GM19351 (cell line): ENCODE measurements around the gene ATG7.
"Not testable (repeated sequence)": the region's sequence is repeated elsewhere in the genome, so short reads cannot be mapped to it uniquely, and the experiment has no call there.

Experiments
- ATAC-seq: cut with Tn5 transposase; IDR thresholded peaks from one replicate; pipeline ENCODE4 v1.9.1; 2021; ENCODE audit warnings: mild to moderate bottlenecking, moderate library complexity; ENCODE audit not compliant: unreplicated experiment

The ATG7 gene

DNA sequence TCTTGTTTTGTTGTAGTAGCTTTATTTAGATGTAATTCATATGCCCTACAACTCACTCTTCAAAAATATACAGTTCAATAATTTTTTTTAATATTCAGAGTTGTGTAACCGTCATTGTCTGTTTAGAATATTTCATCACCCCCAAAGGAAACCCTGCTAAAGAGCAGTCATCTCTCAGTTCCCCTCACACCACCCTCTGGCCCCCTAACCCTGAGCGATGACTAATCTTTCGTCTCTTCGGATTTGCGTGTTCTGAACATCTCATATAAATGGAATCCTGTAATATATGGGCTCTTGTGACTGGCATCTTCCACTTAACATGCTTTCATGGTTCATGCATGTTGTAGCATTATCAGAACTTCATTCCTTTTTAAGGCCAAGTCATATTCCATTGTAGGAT, 183.8 kb downstream of the ATG7 start:
- no peak for ATAC-seq

DNA sequence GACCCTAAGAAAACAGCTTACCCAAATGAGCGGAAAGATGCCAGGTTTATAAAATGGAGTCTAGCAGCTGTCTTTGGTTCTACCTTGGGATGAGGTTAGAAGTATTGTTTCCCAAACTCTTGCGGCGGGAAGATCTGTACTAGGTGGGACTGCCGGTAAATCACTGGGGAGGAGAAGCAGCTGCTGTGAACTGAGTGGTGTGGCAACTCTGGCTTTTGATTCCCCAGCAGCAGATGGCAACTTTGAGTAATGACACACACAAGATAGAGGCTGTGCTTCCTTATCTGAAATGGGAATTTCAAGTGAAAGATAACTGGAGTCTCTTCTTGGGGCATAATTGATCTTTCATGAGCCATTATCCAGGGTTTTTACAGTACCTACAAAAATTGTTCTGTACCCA, 184.9 kb downstream of the ATG7 start:
- ATAC-seq: no peak

DNA sequence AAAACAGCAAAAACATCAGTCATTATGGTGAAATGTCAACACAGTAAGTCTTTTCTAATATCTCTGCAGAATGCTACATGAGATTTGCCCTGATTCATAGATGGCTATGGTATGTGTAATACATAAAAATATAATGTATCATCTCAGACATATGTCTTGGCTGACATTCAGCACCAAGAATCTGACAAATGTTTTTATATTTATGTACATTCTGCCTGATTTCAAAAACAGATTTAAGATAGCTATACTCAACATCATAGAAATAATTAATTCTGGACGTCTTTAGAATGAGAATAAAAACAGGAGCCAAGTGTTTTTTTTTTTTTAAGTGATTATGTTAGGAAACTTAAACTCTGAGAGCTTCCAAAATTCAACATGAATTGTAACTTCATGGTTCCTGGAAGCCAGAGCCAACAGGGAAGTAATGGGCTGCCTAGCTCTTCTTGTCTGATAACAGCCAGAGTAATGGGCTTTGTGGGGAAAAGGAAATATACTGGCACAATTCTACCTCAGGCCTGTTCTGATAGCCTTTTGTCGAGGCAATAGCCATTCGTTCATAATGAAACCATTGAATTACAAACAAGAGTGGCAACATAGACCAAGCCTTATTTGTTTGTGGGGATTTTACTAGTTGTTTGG, 187.1 kb downstream of the ATG7 start:
- ATAC-seq: no peak

DNA sequence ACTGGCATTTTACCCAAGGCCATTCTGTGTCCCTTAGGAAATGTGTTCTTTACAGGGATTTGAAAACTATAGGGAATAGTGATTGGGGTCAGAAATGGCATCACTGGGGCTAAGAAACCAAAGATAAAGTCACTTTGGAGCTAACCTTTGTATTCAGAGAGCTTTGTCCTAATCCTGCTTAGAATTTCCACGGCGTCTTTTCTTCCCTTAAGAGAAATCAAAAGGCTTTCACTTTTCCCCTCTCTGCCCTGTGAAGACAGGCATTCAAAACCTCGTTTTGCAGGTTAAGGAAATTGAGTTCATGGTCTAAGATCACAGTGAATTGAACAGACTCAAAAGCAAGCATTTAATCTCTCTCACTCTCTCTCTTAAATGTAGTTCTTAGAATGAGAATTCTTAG, 189.0 kb downstream of the ATG7 start:
- ATAC-seq: no peak

DNA sequence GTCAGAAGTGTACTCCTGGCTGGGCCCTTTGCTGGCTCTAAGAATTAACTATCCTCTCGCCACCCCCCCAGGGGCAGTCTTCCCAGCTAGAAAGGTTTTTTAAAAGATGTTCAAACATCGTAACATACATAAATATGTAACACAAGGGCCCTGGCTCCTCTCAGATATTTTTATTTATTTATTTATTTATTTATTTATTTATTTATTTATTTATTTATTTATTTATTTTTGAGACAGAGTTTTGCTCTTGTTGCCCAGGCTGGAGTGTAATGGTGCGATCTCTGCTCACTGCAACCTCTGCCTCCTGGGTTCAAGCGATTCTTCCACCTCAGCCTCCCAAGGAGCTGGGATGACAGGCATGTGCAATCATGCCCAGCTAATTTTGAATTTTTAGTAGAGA, 190.5 kb downstream of the ATG7 start:
- ATAC-seq: not testable (repeated sequence)

DNA sequence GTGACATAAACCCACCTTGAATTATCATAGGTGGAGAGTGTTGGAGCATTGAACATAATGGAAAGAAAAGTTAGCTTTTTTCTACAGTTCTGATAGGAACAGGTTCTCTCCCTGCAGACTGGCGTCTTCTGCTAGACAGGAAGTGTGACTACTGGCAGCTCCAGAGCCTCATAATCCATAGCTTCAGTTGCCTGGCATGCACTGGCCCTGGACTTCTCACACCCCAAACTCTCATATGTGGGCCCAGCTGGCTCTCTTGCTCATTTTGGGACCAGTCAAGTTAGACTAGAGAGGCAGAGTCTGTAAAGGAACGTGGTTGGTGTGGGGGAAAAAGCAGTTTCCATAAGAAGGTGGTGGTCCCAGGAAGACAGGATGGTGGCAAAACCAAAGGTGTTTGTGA, 191.4 kb downstream of the ATG7 start:
- no peak for ATAC-seq

DNA sequence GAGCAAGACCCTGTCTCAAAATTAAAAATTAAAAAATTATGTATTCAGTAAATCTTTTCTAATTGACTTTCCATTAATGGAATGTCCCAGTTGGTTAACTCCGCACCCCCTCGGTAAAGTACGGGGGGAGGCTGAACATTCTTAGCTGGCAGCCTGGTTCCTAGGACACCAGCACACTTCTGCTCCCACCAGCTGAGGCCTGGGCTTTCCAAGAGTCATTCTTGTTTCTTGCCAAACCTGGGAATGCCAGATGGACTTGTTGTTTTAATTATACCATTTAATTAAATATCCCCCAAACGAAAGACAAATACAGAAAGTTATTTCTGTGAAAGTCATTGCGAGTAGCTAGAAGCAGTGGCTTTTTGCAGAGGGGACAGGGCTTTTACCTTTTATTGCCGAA, 192.2 kb downstream of the ATG7 start:
- ATAC-seq: no peak

DNA sequence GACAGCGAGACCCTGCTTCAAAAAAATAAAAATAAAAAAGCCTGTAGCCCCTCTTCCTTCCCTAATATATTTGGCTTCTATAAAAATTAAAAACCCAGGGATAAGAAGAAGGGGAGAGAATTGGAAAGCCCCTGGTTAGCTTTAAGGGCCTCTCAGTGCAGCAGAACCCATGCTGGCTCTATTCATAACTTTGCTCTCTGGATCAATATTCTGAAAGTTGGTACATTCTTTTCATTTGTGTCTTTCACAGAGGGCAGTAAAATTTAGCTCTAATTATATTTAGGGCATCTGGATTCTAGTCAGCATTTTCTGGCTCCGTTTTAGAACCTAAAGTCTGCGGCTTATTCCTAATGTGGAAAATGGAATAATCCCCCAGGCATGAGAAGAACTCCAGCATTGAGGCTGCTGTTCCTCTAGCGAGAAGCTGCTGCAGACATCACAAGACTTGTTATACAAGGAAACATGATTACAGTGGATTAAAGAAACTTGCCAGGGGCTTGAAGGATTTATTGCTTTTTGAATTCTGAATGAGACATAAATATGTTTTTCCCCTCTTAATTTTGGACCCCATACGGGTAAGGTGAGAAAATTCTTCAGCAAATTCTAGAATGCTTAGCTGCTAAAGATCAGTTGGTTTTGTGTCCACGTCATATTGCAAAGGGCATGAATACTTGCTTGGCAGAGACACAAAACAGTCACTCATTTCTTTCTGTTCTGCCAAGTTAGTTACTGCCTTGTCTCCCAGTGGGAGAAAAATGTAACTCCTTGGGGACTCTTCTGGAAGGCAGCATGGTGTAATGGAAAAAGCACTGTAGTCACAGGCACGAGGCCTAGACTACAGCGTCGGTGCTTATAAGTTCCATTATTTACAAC, 193.8 kb downstream of the ATG7 start:
- ATAC-seq: no peak

DNA sequence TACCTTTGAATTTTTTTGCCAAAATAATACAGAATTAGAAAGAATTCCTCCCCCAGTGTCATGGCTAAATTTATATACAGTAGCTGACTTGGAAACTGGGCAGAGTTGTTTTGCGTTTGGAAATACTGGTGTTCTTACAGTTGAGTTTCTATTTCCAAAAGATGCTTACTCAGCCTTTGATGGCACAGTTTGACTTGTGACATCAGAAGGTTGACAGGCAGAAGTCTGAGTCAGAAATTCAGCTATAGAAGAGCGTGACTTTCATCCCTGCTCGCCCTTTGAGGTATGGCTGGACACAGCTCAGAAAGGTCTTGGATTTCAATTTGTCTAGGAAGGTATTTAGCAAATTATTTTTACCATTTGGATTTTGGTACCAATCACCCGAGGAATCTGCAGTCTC, 195.7 kb downstream of the ATG7 start:
- no peak for ATAC-seq

DNA sequence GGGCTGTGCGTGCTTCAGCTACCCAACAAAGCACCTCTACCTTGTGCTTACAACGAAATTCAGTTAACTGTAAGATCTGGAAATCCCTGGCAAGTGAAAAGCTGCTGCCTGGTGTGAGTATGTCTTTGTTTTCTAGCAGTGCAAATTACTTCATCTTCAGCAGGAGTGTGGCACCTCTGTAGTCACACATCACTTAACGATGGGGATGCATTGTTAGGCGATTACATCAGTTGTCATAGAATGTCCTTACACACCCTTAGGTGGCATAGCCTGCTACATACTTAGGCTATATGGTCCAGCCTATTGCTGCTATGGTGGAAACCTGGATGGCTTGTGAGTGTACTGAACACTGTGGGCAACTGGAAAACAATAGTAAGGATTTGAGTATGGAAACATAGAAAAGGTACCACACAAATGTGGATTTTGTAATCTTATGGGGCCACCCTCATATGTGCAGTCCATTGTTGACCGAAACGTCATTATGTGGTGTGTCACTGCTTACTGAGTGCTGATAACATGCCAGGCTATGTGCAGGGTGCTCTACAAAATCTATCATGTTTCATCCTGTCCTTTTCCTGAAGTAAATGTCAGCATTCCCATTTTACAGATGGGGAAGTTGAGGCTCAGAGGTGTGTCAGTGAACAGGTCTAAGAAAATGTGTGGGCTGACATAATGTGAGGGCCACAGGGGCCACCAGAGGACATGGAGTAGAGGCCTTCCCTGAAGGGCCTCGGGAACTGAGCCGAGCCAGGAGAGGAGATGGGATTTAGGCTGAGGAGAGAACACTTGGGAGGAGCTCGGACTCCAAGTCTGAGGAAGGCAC, 198.0 kb downstream of the ATG7 start:
- ATAC-seq: no peak

DNA sequence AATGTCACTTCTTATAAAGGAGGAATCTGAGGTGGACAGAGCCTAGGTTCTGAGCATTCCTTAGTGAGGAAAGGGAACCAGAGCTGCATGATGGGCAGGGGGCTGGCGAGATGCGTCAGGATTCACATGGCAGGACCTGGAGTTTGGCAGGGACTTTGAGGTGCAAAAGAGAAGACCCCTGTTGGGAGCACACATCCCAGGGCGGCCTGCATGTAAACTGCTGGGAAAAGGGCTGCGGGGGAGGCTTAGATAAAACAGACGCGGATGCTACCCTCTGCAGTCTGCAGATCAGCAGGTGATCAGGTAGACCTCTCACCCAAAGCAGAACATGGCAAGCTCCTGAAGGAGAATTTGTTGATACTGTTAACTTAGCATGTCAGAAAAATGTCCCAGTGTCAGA, 203.1 kb downstream of the ATG7 start:
- ATAC-seq: no peak

DNA sequence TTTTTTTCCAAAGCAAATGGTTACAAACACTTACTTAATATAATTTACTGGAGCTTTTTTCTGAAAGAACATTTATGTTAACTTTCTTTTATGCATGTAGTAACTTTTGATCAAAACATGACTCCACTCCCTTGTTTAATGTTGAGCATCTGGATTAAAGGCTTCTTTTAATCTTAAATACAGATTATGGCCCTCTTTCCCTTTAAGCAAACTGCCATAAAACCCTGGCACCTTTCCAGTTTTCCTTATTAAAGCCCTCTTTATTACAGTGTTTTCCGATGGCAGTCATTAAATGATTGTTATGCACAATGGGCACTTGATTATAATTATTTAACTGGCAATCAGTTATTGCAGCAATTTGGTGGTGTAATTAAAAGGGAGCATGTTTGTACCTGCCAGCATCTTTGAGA, 204.5 kb downstream of the ATG7 start:
- ATAC-seq: no peak

DNA sequence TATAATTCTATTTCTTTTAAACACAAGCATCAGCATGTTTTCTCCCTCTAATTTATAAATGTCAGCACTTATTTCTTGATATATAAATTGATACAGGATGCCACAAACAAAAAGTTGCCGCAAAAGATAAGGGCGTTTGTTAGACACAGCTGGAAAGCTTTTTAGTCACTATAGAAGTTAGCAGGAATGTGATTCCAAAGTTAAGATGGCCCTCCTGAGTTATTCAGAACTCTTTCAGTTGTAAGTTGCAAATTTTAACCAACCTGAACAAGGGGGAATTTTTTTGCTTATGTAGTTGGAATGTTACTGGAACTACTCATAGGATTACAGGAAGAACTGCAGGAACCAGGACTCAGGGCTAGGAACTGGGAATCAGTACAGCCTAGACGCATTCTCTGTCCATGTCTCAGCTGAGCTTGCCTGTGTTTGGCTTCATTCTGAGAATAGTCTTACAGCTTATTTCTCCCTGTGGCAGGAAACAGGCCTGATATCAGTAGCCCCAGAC, 205.3 kb downstream of the ATG7 start:
- ATAC-seq: no peak

DNA sequence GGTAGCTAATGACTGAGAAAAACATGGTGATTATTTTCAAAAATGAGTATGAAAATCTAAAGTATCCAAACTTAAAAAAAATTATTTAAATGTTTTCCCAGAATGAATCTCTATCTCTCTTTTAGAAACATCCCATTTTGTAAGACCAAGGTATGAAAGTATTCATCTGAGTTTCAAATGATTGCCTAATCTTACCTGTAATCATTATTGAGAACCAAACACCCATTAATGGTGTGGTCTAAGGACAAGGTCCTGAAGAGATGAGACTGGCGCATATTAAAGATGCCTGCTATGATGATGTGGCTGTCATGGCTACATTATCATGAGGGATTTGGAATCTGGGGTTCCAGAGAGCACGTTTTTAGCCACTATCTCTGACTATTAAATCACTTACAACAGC, 206.0 kb downstream of the ATG7 start:
- ATAC-seq: no peak

DNA sequence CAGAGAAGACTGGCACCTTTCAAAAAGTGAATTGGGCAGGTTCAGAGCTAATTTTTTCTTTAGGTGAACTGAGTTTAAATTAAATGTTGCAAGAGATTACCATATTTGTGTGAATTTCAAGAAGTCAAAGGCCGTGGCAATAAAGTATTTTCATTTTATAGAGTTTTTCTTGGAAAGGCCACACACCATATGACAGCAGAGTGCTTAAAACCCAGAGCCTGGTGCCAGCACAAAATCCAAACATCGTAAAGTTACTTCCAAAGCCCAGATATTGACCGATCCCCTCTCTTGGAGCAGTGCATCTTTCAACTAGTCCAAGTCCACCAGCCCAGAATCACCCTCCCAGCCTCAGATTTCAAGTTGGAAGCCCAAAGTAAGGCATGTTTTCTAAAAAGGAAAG, 207.0 kb downstream of the ATG7 start:
- no peak for ATAC-seq

DNA sequence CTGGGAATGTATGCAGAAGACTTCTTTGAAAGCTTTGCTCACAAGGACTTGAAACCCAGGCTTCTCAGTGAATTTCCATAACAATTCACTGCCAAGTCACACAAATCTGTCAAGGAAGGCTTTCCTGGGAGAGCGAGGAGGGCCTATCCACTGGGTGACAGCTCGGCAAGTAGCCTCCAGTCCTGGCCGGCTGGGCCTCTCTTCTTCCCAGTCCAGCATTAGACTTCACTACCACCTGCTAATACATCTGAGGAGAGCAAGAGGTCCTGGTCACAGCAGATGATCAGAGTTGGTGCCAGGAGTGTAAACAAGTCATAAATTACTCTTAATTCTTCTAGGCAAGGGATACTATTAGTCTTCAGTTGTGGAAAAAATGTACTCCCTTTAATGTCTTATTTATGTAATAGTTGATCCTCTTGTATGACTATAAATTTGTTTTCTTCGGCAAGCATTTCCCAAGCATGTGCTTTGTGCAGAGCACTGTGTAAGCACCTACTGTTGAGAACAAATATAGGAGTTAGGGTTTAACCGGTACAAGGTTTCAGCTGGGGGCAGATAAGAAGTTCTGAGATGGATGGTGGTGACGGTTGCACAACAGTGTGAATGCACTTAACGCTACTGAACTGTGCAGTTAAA, 208.6 kb downstream of the ATG7 start:
- no peak for ATAC-seq

DNA sequence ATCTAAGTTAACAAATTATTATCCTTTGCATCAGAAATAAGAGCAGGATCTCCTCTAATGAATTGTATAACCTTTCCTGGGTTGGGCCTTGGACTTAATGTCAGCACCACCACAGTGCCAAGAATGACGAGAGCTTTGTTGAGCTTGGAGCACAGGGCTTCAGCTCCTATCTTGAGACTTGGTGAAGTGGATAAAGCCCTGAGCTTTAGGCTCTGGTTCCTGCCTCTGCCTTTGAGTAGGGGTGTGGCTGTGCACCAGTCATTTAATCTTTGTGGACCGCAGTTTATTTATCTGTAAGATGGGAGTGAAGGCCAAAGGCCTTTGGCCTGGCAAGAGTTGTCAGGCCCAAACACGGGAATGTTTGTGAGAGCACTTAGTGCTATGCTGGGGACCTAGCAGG, 209.4 kb downstream of the ATG7 start:
- no peak for ATAC-seq

DNA sequence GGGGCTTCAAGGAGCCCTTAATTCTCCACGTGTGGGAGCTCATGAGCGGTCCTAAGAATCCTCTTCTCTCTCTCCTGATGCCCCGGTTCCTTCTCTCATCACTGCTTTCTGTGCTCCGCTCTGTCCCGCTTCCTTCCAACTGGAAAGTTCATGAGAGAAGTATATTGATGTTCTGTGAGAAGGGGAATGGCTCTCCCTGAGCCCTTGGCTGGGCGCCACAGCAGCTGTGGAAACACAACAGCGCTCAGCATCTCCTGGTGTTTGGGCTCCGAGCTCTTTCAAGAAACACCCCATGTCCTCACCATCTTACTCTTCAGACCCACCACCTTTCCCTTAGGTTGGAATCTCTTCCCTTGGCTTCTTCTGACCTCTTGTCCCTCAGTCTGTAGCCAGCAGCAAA, 209.8 kb downstream of the ATG7 start:
- ATAC-seq: no peak

DNA sequence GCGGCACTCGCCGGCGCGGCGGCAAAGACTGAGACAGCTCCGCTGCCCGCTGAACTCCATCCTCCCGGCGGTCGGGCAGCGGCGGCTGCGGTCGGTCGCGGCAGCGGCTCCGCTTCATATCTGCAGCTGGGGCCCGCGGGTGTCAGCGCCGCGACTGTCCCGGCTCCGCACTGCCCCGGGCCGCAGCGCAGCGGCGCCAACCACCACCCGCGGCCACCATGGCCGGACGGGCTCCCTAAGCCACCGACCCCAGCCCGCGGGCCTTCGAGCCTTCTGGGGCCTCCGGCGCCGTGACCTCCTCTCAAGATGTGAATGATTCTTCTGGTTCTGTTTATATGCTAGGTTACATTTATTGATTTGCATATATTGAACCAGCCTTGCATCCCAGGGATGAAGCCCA, 216.2 kb downstream of the ATG7 start:
- ATAC-seq: not testable (repeated sequence)

DNA sequence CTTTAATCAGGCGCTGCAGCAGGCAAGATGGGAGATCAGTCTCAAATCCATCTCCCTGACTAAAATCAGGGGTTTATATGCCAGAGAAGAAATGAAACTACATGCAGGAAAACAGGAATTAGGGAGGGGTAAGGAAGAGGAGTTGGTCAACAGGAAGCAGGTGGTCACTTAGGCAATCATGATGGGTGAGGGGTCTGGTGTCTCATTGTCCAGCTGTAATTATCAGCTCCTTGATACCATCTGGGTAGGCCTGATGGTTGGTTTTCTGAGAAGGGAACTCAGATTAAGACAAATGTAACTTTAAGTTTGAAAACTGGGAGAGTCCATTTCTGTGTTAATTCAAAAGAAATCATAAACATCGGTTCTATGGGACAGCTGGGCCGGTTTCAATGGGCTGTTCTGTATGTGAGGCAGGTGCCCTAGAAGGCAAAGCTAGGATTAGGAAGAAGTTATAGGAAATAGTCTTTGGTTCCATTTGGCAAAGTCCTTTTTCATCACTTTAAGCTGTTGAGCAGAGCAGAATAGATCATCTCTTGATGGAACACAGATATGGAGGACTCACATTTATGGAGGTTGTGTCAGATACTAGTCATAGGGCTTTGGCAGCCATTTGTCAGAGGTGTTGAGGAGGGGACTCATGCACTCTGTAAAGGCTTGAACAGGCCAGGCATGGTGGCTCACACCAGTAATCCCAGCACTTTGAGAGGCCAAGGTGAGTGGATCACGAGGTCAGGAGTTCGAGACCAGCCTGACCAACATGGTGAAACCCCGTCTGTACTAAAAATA, 222.1 kb downstream of the ATG7 start:
- ATAC-seq: no peak
